ENCODE results near the gene IL4. TPM values are rescaled to one million over a fixed set of nuclear protein-coding genes. Genes with fewer than 3 reads are reported as not detected.

Gene IL4
- total and polyA plus RNA-seq, 12 donors = not detected

GRCh38 chr5:132668706-132669454 lies 4.9 kb upstream of the IL4 start:
- no peak for TF ChIP-seq CTCF (IDR thresholded peaks at IDR 0.05)
- no peak for TF ChIP-seq POLR2A (IDR thresholded peaks at IDR 0.05)
- intact Hi-C loops (cut with DNase I) = no loop called here
- Histone ChIP-seq H3K27ac (no peak overlapping the region), H3K4me3 (no peak overlapping the region), H3K27me3 (no peaks in the 10 kb centered on the region), H3K4me1 (replicated peaks in 1 of 2) (no peaks in the 10 kb centered on the region), H3K36me3 (replicated peaks in 1 of 2) (no peaks in the 10 kb centered on the region), H3K9me3 (replicated peaks in 1 of 3) (no peaks in the 10 kb centered on the region)
- WGBS, 4 donors = 81 to 91% (median 86%) methylated on average over 13 to 14 of the region's 14 CpGs
- peak in 1 of 7 donors; percentile 35 for DNase-seq

- no peaks in the 10 kb centered on the region for H3K4me1 ChIP-seq (replicated peaks in 1 of 2)
- H3K9me3 ChIP-seq (replicated peaks in 1 of 3) = no peaks in the 10 kb centered on the region
- peak in 1 of 7 donors; percentile 15 for DNase-seq
- WGBS, 4 donors = 81 to 91% (median 86%) methylated on average over 5 to 7 of the region's 7 CpGs
- intact Hi-C loops (cut with DNase I) = no loop called here
- H3K27me3 ChIP-seq = no peaks in the 10 kb centered on the region
- TF ChIP-seq CTCF (IDR thresholded peaks at IDR 0.05) (no peak), POLR2A (IDR thresholded peaks at IDR 0.05) (no peak)
- no peak overlapping the region for H3K4me3 ChIP-seq
- H3K27ac ChIP-seq = no peak overlapping the region
- H3K36me3 ChIP-seq (replicated peaks in 1 of 2) = no peaks in the 10 kb centered on the region
These were observed 4.4 kb upstream of the IL4 start for GRCh38 chr5:132669455-132669820.

GRCh38 chr5:132669966-132670882 lies 3.6 kb upstream of the IL4 start:
- intact Hi-C loops (cut with DNase I) = no loop called here
- peak in 2 of 7 donors; percentile 4 to 5 for DNase-seq
- H3K4me1 ChIP-seq (replicated peaks in 1 of 2) = no peaks in the 10 kb centered on the region
- H3K4me3 ChIP-seq = no peak overlapping the region
- H3K9me3 ChIP-seq (replicated peaks in 1 of 3) = no peaks in the 10 kb centered on the region
- TF ChIP-seq CTCF (IDR thresholded peaks at IDR 0.05) (no peak), POLR2A (IDR thresholded peaks at IDR 0.05) (no peak)
- WGBS, 4 donors = 88 to 93% (median 91%) methylated on average over 16 of the region's 16 CpGs
- H3K27me3 ChIP-seq = no peaks in the 10 kb centered on the region
- H3K36me3 ChIP-seq (replicated peaks in 1 of 2) = no peaks in the 10 kb centered on the region
- H3K27ac ChIP-seq = no peak overlapping the region

GRCh38 chr5:132671000-132671399 lies 2.8 kb upstream of the IL4 start:
- Histone ChIP-seq H3K27ac (no peak overlapping the region), H3K36me3 (replicated peaks in 1 of 2) (no peaks in the 10 kb centered on the region), H3K4me3 (no peak overlapping the region), H3K4me1 (replicated peaks in 1 of 2) (no peaks in the 10 kb centered on the region), H3K27me3 (no peaks in the 10 kb centered on the region), H3K9me3 (replicated peaks in 1 of 3) (no peaks in the 10 kb centered on the region)
- DNase-seq = no peak
- intact Hi-C loops (cut with DNase I) = no loop called here
- 91 to 96% (median 92%) methylated on average over 3 of the region's 3 CpGs for WGBS, 4 donors
- TF ChIP-seq CTCF (IDR thresholded peaks at IDR 0.05) (no peak), POLR2A (IDR thresholded peaks at IDR 0.05) (no peak)

Data from adrenal gland (tissue), 12 donors.